SK-N-MC (cell line): ENCODE results near the gene UGGT2.

Experiments
- EZH2 ChIP-seq: fragments of 200-600 bp; sonication (generic); IDR thresholded peaks from one replicate; pipeline ENCODE4 v1.6.1; 2017; ENCODE audit warnings: antibody characterized with exemption
- FOXP2 ChIP-seq: optimal IDR thresholded peaks from 2 replicates; pipeline ENCODE3; 2011; ENCODE audit warnings: mild to moderate bottlenecking, moderate library complexity; ENCODE audit not compliant: insufficient read depth; ENCODE audit errors: extremely low read length, control extremely low read depth
- POLR2AphosphoS5 ChIP-seq: IDR thresholded peaks from 2 replicates; pipeline ENCODE4 v1.6.1; 2012; ENCODE audit warnings: mild to moderate bottlenecking, low read depth, low read length, borderline replicate concordance

DNA sequence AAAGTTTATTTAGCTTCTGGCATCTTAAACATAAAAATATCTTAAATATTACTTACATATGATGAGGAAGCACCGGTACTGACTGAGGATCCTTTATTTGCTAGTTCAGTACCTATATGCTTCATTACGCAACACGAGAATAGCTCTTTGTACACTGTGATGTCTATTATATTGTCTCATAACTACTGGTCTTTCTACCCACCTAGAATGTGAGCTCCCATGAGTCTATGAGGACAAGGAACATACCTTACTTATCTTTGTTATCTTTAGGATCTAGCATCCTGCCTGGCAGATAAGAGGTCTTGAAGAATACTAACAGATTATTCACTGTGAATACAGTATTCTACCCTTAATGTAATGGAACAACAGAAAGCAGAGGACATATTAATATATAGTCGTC lies 251.4 kb downstream of the UGGT2 start:
- TF ChIP-seq EZH2 (no peak), POLR2AphosphoS5 (no peak), FOXP2 (no peak)
